ENCODE results near the gene SLC9A9. TPM values are rescaled to one million over a fixed set of nuclear protein-coding genes. Genes with fewer than 3 reads are reported as not detected.

The SLC9A9 gene
- total and polyA plus RNA-seq, 9 of the 15 experiments (the other 6 are each of a cell fraction or from before 2014, with no cell fraction given): 0.03 to 0.13 TPM; not detected in 7

DNA sequence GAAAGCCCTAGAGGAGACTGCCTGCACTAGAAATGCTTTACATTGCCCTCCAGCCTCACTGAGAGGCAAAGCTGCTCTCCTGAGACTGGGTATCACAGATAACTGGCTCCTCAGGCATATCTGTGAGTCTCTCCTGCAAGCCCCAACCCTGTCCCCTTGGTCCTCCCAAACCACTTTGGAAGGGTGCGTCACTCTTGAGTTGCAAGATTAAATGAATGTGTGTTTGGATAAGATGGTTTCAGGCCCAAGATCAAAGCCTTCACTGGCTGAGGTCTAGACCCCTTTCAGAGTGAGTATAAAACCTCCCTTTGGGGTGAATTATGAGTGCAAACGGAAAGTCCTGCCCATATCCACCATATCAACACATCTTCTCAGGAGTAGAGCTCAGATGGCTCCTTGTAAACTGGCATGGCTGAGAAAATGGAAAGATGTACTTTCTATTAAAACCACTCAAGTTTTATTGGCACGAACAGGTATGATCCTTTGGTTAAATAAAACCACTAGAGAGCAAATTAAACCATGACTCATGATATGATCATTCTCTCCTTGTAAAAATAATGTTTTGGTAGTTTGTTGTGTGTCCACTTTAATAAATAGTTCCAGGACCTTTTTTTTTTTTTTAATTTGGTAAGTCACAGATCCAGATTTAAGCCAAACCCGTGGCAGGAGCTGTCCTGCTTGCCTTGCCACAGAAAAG, 564.7 kb downstream of the SLC9A9 start (continued):
- TF ChIP-seq, protein P1, sequence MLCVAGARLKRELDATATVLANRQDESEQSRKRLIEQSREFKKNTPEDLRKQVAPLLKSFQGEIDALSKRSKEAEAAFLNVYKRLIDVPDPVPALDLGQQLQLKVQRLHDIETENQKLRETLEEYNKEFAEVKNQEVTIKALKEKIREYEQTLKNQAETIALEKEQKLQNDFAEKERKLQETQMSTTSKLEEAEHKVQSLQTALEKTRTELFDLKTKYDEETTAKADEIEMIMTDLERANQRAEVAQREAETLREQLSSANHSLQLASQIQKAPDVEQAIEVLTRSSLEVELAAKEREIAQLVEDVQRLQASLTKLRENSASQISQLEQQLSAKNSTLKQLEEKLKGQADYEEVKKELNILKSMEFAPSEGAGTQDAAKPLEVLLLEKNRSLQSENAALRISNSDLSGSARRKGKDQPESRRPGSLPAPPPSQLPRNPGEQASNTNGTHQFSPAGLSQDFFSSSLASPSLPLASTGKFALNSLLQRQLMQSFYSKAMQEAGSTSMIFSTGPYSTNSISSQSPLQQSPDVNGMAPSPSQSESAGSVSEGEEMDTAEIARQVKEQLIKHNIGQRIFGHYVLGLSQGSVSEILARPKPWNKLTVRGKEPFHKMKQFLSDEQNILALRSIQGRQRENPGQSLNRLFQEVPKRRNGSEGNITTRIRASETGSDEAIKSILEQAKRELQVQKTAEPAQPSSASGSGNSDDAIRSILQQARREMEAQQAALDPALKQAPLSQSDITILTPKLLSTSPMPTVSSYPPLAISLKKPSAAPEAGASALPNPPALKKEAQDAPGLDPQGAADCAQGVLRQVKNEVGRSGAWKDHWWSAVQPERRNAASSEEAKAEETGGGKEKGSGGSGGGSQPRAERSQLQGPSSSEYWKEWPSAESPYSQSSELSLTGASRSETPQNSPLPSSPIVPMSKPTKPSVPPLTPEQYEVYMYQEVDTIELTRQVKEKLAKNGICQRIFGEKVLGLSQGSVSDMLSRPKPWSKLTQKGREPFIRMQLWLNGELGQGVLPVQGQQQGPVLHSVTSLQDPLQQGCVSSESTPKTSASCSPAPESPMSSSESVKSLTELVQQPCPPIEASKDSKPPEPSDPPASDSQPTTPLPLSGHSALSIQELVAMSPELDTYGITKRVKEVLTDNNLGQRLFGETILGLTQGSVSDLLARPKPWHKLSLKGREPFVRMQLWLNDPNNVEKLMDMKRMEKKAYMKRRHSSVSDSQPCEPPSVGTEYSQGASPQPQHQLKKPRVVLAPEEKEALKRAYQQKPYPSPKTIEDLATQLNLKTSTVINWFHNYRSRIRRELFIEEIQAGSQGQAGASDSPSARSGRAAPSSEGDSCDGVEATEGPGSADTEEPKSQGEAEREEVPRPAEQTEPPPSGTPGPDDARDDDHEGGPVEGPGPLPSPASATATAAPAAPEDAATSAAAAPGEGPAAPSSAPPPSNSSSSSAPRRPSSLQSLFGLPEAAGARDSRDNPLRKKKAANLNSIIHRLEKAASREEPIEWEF (CRISPR knock-in tag; IDR thresholded peaks at IDR 0.05): no peak
- TF ChIP-seq, protein P2, sequence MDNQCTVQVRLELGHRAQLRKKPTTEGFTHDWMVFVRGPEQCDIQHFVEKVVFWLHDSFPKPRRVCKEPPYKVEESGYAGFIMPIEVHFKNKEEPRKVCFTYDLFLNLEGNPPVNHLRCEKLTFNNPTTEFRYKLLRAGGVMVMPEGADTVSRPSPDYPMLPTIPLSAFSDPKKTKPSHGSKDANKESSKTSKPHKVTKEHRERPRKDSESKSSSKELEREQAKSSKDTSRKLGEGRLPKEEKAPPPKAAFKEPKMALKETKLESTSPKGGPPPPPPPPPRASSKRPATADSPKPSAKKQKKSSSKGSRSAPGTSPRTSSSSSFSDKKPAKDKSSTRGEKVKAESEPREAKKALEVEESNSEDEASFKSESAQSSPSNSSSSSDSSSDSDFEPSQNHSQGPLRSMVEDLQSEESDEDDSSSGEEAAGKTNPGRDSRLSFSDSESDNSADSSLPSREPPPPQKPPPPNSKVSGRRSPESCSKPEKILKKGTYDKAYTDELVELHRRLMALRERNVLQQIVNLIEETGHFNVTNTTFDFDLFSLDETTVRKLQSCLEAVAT (IDR thresholded peaks at IDR 0.05): no peak
- TF ChIP-seq FIP1L1 (IDR thresholded peaks at IDR 0.05; ENCODE audit: low read depth, low read length, poor library complexity, severe bottlenecking) (no peak), POLR2H (tag; IDR thresholded peaks at IDR 0.05; ENCODE audit: low read depth) (no peak), RAD21 (CRISPR knock-in tag; conservative IDR thresholded peaks at IDR 0.05 in 1 of 2, IDR thresholded peaks at IDR 0.05 in 1 of 2) (no peak), ILK (tag; IDR thresholded peaks at IDR 0.05; ENCODE audit: borderline replicate concordance, low read depth) (no peak), KAT2B (IDR thresholded peaks at IDR 0.05; ENCODE audit: low read depth, low read length) (no peak), ZC3H4 (CRISPR knock-in tag; IDR thresholded peaks at IDR 0.05; ENCODE audit: borderline replicate concordance) (no peak), VEZF1 (CRISPR knock-in tag; IDR thresholded peaks at IDR 0.05) (no peak), MYNN (IDR thresholded peaks at IDR 0.05) (peak; percentile 91), MYNN (CRISPR knock-in tag; IDR thresholded peaks at IDR 0.05) (no peak), SMAD2 (IDR thresholded peaks at IDR 0.05; ENCODE audit: low read depth, low read length) (no peak), KHSRP (IDR thresholded peaks at IDR 0.05) (no peak; the same call in 1 of the 2 replicates), SIN3B (IDR thresholded peaks at IDR 0.05; ENCODE audit: low read depth) (no peak), ZNF184 (CRISPR knock-in tag; IDR thresholded peaks at IDR 0.05) (no peak), MXI1 (IDR thresholded peaks at IDR 0.05; ENCODE audit: low read depth, low read length) (no peak), MYBL2 (IDR thresholded peaks at IDR 0.05; ENCODE audit: low read depth) (no peak), MYBL2 (CRISPR knock-in tag; IDR thresholded peaks at IDR 0.05; ENCODE audit: borderline replicate concordance) (no peak), FOXK1 (CRISPR knock-in tag; IDR thresholded peaks at IDR 0.05; ENCODE audit: borderline replicate concordance) (no peak), SPI1 (IDR thresholded peaks at IDR 0.05; ENCODE audit: borderline replicate concordance, low read depth, low read length) (no peak), ZNF133 (CRISPR knock-in tag; IDR thresholded peaks at IDR 0.05) (no peak)
